Stomach smooth muscle (tissue), 2 donors: Measurements from ENCODE around the gene EVA1A.

Experiments
- H3K27ac ChIP-seq: one replicate; pipeline ENCODE4 v1.7.0; 2013; ENCODE audit warnings: mild to moderate bottlenecking, low read length, inconsistent platforms
- H3K27me3 ChIP-seq, 2 donors: one replicate each; pipeline ENCODE4 v1.7.0; 2013; ENCODE audit warnings: low read length in 2 of 2; ENCODE audit not compliant: insufficient read depth in 2 of 2, control insufficient read depth in 1 of 2
- H3K36me3 ChIP-seq, 2 donors: one replicate each; pipeline ENCODE4 v1.7.0; 2013; ENCODE audit warnings: low read length in 2 of 2; ENCODE audit not compliant: control insufficient read depth in 2 of 2, insufficient read depth in 2 of 2
- H3K4me1 ChIP-seq: one replicate; pipeline ENCODE4 v1.7.0; 2013; ENCODE audit warnings: low read length; ENCODE audit not compliant: control insufficient read depth, insufficient read depth
- H3K4me3 ChIP-seq, 2 donors: one replicate each; pipeline ENCODE4 v1.7.0; 2013; ENCODE audit warnings: low read length in 2 of 2
- H3K9ac ChIP-seq, 2 donors: one replicate each; pipeline ENCODE4 v1.7.0; 2013; ENCODE audit warnings: low read length in 2 of 2, mild to moderate bottlenecking in 1 of 2
- H3K9me3 ChIP-seq, 2 donors: one replicate each; pipeline ENCODE4 v1.7.0; 2013; ENCODE audit warnings: low read length in 2 of 2; ENCODE audit not compliant: control insufficient read depth in 2 of 2
- donor health status: healthy.
- donor health status: Pancreatic carcinoma.

Gene EVA1A

GRCh38 chr2:75560768-75561565, at the start of gene EVA1A:
TSS of gene EVA1A (minus strand) at chr2:75560939. CDS start at chr2:75518140, 42,799 bp downstream.
- H3K4me3 ChIP-seq = peak within 1 kb of the TSS in 1 of 2 donors; percentile 55
- no peaks in the 10 kb centered on the region for H3K9me3 ChIP-seq
- no peak within 1 kb of the TSS for H3K27ac ChIP-seq
- peaks cover 5% of the 10 kb centered on the region for H3K4me1 ChIP-seq
- H3K36me3 ChIP-seq = no peaks in the 10 kb centered on the region
- H3K9ac ChIP-seq = no peak within 1 kb of the TSS
- peaks cover 11 to 32% of the 10 kb centered on the region in 2 donors for H3K27me3 ChIP-seq

GRCh38 chr2:75609937-75610508, 49.3 kb upstream of the EVA1A start:
- Histone ChIP-seq H3K27ac (no peak overlapping the region), H3K9me3 (peaks cover 5% of the 10 kb centered on the region in 2 donors), H3K27me3 (peaks cover 26 to 27% of the 10 kb centered on the region in 2 donors), H3K4me3 (no peak overlapping the region), H3K36me3 (no peaks in the 10 kb centered on the region), H3K4me1 (no peaks in the 10 kb centered on the region), H3K9ac (no peak overlapping the region)

GRCh38 chr2:75609334-75609689, 48.6 kb upstream of the EVA1A start:
- Histone ChIP-seq H3K4me1 (no peaks in the 10 kb centered on the region), H3K27ac (no peak overlapping the region), H3K36me3 (no peaks in the 10 kb centered on the region), H3K9me3 (peaks cover 5% of the 10 kb centered on the region in 2 donors), H3K4me3 (no peak overlapping the region), H3K27me3 (peaks cover 29 to 31% of the 10 kb centered on the region in 2 donors), H3K9ac (no peak overlapping the region)

- Histone ChIP-seq H3K9me3 (peaks cover 5% of the 10 kb centered on the region in 2 donors), H3K4me3 (no peak overlapping the region), H3K36me3 (no peaks in the 10 kb centered on the region), H3K9ac (no peak overlapping the region), H3K4me1 (no peaks in the 10 kb centered on the region), H3K27ac (no peak overlapping the region), H3K27me3 (peaks cover 29 to 31% of the 10 kb centered on the region in 2 donors)
These were observed 48.1 kb upstream of the EVA1A start for GRCh38 chr2:75608684-75609333.

- H3K4me1 ChIP-seq = no peaks in the 10 kb centered on the region
- H3K36me3 ChIP-seq = no peaks in the 10 kb centered on the region
- peaks cover 29 to 31% of the 10 kb centered on the region in 2 donors for H3K27me3 ChIP-seq
- no peak overlapping the region for H3K9ac ChIP-seq
- no peak overlapping the region for H3K4me3 ChIP-seq
- H3K27ac ChIP-seq = no peak overlapping the region
- peaks cover 5% of the 10 kb centered on the region in 2 donors for H3K9me3 ChIP-seq
These were observed 47.4 kb upstream of the EVA1A start for GRCh38 chr2:75607988-75608683.

- H3K4me3 ChIP-seq = no peak overlapping the region
- peaks cover 5% of the 10 kb centered on the region in 2 donors for H3K9me3 ChIP-seq
- peaks cover 29 to 31% of the 10 kb centered on the region in 2 donors for H3K27me3 ChIP-seq
- no peak overlapping the region for H3K9ac ChIP-seq
- no peak overlapping the region for H3K27ac ChIP-seq
- H3K36me3 ChIP-seq = no peaks in the 10 kb centered on the region
- H3K4me1 ChIP-seq = no peaks in the 10 kb centered on the region
These were observed 46.7 kb upstream of the EVA1A start for GRCh38 chr2:75607400-75607798.

GRCh38 chr2:75606761-75607399, 46.1 kb upstream of the EVA1A start:
- Histone ChIP-seq H3K27ac (no peak overlapping the region), H3K4me3 (no peak overlapping the region), H3K4me1 (no peaks in the 10 kb centered on the region), H3K9ac (no peak overlapping the region), H3K36me3 (no peaks in the 10 kb centered on the region), H3K9me3 (peaks cover 5% of the 10 kb centered on the region in 2 donors), H3K27me3 (peaks cover 29 to 31% of the 10 kb centered on the region in 2 donors)

- Histone ChIP-seq H3K9me3 (peaks cover 3 to 5% of the 10 kb centered on the region in 2 donors), H3K4me3 (no peak overlapping the region), H3K27ac (no peak overlapping the region), H3K36me3 (no peaks in the 10 kb centered on the region), H3K27me3 (peaks cover 27 to 29% of the 10 kb centered on the region in 2 donors), H3K4me1 (no peaks in the 10 kb centered on the region), H3K9ac (no peak overlapping the region)
These were observed 45.2 kb upstream of the EVA1A start for GRCh38 chr2:75605770-75606529.

- H3K4me3 ChIP-seq = no peak overlapping the region
- H3K27me3 ChIP-seq = peaks cover 21 to 24% of the 10 kb centered on the region in 2 donors
- H3K9me3 ChIP-seq = peaks cover 4 to 5% of the 10 kb centered on the region in 2 donors
- no peaks in the 10 kb centered on the region for H3K4me1 ChIP-seq
- H3K36me3 ChIP-seq = no peaks in the 10 kb centered on the region
- H3K27ac ChIP-seq = no peak overlapping the region
- H3K9ac ChIP-seq = no peak overlapping the region
These were observed 43.7 kb upstream of the EVA1A start for GRCh38 chr2:75604484-75604883.
